ENCODE measurements around the gene BTNL9.

- TF ChIP-seq CTCF (IDR thresholded peaks at IDR 0.05) (no peak), POLR2AphosphoS5 (IDR thresholded peaks at IDR 0.05) (no peak), POLR2A (IDR thresholded peaks at IDR 0.05) (no peak)
Measured at GRCh38 chr5:181054138-181054537, 14.1 kb downstream of the BTNL9 start.
